NCI-H2081 (cell line): ENCODE measurements around the gene SLIT1.

Experiments used
- DNase-seq, 2 experiments: peaks; one replicate each; lab custom pipeline; 2025; lab: John Stamatoyannopoulos, UW

Gene SLIT1

DNA sequence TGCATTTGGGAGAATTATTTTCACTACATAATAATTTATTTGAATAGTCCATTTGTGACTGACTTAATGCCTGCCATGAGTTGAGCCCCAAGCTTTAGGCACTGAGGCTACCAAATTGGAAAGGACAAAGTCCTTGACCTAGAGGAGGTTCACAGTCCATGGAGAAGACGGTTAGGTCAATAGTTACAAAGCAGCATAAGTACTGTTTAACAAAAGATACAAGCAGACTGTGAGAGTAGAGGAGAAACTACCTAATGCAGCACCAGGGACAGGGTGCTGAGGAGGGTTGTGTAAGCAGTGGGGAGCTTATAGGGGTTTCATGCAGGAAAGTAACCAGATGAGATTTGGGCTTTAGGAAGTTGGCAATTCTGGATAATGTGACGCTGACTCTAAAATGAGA lies 214.4 kb downstream of the SLIT1 start:
- no peak for DNase-seq

DNA sequence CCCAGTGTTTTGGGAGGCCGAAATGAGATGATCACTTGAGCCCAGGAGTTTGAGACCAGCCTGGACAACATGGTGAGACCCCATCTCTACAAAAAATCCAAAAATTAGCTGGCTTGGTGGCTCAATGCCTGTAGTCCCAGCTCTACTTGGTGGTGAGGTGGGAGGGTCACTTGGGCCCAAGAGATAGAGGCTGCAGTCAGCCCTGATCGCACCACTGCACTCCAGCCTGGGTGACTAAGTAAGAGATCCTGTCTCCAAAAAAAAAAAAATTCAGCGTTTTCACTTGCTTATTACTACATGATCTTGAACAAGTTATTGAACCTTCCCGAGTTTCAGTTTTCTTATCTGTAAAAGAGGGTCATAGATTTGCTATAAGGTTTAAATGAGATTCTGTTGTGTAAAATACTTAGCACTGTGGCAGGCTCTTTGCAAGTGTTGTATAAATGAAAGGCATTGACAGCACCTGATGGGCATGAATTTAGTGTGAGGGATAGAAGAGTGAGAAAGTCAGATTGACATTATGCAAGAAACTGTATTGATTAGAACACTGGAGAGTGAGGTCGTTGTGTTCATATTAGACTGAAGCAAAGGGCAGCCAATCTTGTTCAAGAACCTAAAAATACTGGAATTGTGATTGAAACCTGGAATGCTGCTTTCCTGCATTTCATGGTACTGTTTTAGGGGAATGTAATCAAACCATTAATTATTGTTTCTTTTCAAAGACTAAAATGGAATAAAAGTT lies 216.9 kb downstream of the SLIT1 start:
- DNase-seq, result no peak

DNA sequence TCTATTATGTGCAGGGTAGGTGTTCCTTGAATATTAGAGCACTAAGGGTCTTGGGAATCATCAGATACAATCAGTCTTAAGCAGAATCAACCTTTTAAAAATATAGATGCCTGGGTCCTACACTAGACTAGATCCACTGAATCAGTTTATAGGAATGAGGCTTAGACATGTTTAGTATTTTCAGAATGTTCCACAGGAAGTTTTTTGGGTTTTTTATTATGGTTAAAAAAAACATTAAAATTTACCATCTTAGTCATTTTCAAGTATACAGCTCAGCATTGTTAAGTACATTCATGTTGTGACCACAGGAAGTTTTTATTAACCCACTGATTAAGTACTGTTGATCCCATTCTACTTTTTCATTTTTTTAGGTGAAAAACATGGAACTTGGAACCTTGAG lies 217.9 kb downstream of the SLIT1 start:
- DNase-seq, result no peak

DNA sequence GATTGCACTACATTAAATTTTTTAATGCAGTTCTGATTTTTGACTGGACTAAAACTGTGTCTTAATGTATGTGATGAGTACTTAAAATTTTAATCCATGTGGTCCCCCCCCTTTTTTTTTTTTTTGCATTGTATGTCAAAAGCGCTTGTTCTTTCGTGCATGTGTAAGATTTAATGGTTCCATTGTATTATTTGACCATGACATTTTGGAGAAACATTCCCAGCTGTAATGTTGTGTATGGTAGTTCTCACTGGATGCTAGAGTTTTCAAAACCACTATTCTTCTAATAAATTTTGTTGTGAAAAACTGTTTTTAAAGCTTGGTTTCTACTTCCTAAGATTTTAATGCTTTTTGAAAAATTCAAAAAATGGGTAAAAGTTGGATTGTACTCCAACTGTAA lies 221.6 kb downstream of the SLIT1 start:
- no peak for DNase-seq

DNA sequence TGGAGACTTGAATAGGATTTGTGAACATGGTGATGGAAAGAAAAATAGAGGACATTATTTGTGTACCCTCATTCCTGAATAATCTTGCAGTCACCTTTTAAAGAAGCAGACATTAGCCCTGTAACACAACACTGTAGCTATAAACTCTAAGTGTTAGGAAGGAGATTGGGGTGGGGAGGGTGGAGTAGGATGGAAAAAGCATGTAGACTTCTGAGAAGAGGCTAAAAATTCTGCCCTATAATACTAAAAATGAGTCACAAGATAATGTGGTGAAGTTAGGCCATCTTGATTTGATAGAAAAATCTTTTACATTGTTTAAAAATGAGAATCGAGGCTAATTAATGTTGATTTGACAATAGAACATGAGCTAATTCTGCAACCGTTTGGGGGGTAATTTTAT lies 224.9 kb downstream of the SLIT1 start:
- DNase-seq, result no peak

DNA sequence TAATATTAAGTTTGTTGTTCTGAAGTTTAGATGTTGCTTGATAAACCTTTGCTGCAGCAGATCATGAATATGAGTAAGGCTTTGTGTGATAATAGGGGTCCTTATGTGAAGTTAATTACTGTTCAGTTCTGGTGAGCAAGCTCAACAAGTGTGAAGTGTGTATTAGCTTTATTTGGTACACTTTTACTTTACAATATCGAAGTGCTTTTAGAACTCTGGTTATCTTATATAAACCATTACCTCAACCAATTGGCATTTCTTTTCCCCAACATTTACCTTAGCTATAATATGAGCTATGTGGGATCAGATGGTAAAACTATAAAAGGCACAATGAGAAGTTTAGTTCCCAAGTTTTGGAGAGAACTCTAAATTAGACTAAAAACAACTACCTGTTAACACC lies 226.0 kb downstream of the SLIT1 start:
- no peak for DNase-seq

DNA sequence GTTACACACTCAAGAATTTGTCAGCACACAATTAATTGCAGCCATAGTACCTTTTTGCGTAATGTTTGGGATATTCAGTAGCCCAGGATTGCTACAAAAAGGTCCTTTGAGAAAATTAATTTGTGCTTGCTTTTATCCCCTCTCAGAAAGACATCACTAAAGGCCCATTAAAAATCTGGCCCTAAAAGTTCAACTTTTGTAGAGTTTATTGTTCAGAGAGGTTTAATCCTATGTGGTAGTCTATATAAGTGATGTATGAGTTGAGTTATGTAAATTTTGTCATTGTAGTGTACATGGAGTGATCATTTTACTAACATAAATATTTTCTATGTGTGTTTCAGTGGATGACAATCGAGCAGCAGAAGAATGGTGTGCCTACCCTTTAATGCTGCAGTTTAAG lies 227.7 kb downstream of the SLIT1 start:
- no peak for DNase-seq

DNA sequence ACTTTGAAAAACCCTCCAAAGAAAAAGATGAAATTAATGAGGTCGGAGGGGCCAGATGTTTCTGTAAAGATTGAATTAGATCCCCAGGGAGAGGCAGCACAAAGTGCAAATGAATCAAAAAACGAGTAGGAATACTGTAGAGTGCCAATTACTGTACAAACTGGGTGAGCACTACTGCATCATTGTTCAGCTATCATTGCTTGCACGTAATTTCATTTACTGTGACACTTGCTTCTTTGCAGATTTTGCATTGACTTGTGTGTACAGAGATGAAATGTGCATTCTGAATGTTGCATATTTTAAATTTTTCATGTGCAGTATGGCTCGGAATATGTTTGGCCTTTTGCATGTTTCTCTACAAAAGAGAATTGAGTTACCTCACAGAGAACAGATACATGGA lies 230.0 kb downstream of the SLIT1 start:
- no peak for DNase-seq

DNA sequence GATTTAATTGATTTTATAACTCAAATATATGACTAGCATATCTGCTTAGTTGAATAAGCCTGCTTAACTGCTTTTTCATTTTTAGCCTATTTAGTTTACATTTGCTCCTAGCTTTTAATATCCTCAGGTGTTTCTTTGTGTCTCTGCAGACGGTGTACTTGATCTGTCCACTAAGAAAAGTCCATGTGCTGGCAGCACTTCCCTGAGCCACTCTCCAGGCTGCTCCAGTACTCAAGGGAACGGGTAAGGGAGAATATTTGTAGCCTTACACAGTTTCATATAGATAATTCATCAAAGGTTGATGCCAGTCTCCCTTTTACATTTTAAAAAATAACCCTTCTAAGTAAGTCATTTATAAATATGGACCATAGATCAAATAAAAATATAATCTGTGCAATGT lies 233.8 kb downstream of the SLIT1 start:
- no peak for DNase-seq

DNA sequence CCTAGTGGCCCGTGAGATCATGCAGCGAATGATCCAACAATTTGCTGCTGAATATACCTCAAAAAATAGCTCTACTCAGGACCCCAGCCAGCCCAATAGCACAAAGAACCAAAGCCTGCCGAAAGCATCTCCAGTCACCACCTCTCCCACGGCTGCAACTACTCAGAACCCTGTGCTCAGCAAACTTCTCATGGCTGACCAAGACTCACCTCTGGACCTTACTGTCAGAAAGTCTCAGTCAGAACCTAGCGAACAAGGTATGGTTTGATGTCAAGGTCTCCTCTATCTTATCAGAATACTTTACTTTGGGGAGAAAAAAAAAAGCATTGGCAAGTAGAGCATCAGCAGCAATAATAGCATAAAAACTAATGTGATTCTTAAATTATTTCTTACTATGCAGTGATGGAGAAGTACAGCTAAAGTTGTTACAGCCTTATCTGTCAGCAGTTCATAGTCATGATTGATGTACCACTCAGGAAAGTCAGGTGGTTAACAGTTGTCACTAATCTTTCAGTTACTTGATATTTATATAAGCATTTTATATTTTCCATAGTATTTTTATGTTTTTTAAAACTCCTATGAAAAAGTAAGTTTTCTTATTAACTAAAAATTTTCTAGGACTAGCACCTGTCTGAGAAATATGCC lies 236.6 kb downstream of the SLIT1 start:
- DNase-seq, result no peak
